Measurements from ENCODE around the gene NAV3. TPM values are rescaled to one million over a fixed set of nuclear protein-coding genes. Genes with fewer than 3 reads are reported as not detected.

Gene NAV3
- polyA plus RNA-seq, 2 donors = 0.19 to 0.41 TPM

DNA sequence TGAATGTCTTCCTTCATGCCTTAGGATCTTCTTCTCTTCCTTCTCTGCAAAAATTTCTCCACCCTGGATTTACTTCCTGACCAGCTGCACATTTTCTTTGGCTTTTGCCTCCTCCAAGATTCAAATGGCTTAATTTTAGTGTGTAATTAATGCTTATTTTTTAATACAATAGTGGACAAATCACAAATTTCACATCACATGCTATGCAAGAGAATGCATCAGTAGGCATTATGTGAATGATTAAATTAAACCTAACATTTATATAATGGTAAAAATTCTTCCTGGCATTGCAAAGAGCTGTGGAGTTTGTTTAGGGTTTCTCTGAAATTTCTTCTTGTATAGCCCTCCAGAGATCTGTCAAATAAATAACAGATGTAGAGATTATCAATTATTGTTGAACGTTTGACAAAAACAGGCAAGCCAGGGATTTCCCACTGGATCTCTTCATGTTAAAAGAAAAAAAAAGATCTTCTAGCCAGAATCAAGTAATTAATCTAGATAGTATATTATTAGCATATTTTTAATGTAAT is 84.4 kb downstream of the NAV3 start:
- Histone ChIP-seq H3K27me3 (ENCODE audit: control insufficient read depth in 1 of 2, insufficient read depth in 2 of 2, low read length in 2 of 2) (no peaks in the 10 kb centered on the region), H3K4me3 (ENCODE audit: low read depth in 1 of 2, low read length in 2 of 2) (no peak overlapping the region), H3K9me3 (ENCODE audit: control insufficient read depth in 2 of 2, insufficient read depth in 1 of 2, low read depth in 1 of 2, low read length in 1 of 2) (peaks cover 0 to under 1% of the 10 kb centered on the region in 2 donors), H3K4me1 (ENCODE audit: control insufficient read depth in 2 of 2, insufficient read depth in 2 of 2, low read length in 1 of 2) (no peaks in the 10 kb centered on the region), H3K27ac (ENCODE audit: low read depth in 2 of 2, low read length in 1 of 2) (no peak overlapping the region), H3K36me3 (ENCODE audit: control insufficient read depth in 2 of 2, insufficient read depth in 2 of 2, low read length in 1 of 2) (no peaks in the 10 kb centered on the region)
- 27 to 34% methylated on average over 1 of the region's 1 CpG for WGBS, 2 donors

- no peak overlapping the region for H3K27ac ChIP-seq (ENCODE audit: low read depth in 2 of 2, low read length in 1 of 2)
- H3K4me3 ChIP-seq (ENCODE audit: low read depth in 1 of 2, low read length in 2 of 2) = no peak overlapping the region
- no peaks in the 10 kb centered on the region for H3K9me3 ChIP-seq (ENCODE audit: control insufficient read depth in 2 of 2, insufficient read depth in 1 of 2, low read depth in 1 of 2, low read length in 1 of 2)
- WGBS, 2 donors = 40 to 58% methylated on average over 2 of the region's 2 CpGs
- no peaks in the 10 kb centered on the region for H3K27me3 ChIP-seq (ENCODE audit: control insufficient read depth in 1 of 2, insufficient read depth in 2 of 2, low read length in 2 of 2)
- H3K36me3 ChIP-seq (ENCODE audit: control insufficient read depth in 2 of 2, insufficient read depth in 2 of 2, low read length in 1 of 2) = no peaks in the 10 kb centered on the region
- no peaks in the 10 kb centered on the region for H3K4me1 ChIP-seq (ENCODE audit: control insufficient read depth in 2 of 2, insufficient read depth in 2 of 2, low read length in 1 of 2)
These were observed 85.6 kb downstream of the NAV3 start for GRCh38 chr12:77916276-77916675.

- Histone ChIP-seq H3K4me3 (ENCODE audit: low read depth in 1 of 2, low read length in 2 of 2) (no peak overlapping the region), H3K9me3 (ENCODE audit: control insufficient read depth in 2 of 2, insufficient read depth in 1 of 2, low read depth in 1 of 2, low read length in 1 of 2) (no peaks in the 10 kb centered on the region), H3K27me3 (ENCODE audit: control insufficient read depth in 1 of 2, insufficient read depth in 2 of 2, low read length in 2 of 2) (no peaks in the 10 kb centered on the region), H3K36me3 (ENCODE audit: control insufficient read depth in 2 of 2, insufficient read depth in 2 of 2, low read length in 1 of 2) (no peaks in the 10 kb centered on the region), H3K4me1 (ENCODE audit: control insufficient read depth in 2 of 2, insufficient read depth in 2 of 2, low read length in 1 of 2) (no peaks in the 10 kb centered on the region), H3K27ac (ENCODE audit: low read depth in 2 of 2, low read length in 1 of 2) (no peak overlapping the region)
- WGBS, 2 donors = 72 to 83% methylated on average over 3 of the region's 3 CpGs
These were observed 87.4 kb downstream of the NAV3 start for GRCh38 chr12:77918046-77918445.

DNA sequence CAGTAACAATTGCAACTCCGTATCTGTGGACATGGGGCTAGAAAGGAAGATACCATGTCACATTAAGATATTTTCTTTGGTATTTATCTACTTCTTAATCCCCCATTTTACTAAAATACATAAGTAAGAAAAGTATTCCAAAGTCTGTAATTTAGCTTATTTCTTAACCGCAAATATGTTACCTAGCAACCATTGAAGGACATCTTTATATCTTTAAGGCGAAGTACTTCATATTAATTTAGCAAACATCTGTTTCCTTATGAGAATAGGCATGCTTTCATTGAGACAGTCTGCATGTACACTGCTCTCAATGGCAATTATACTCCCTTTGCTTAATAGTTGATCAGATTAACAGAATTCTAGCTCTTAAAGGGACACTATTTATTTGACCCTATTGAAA is 88.8 kb downstream of the NAV3 start:
- no peaks in the 10 kb centered on the region for H3K36me3 ChIP-seq (ENCODE audit: control insufficient read depth in 2 of 2, insufficient read depth in 2 of 2, low read length in 1 of 2)
- 91 to 92% methylated on average over 3 of the region's 3 CpGs for WGBS, 2 donors
- H3K27me3 ChIP-seq (ENCODE audit: control insufficient read depth in 1 of 2, insufficient read depth in 2 of 2, low read length in 2 of 2) = no peaks in the 10 kb centered on the region

DNA sequence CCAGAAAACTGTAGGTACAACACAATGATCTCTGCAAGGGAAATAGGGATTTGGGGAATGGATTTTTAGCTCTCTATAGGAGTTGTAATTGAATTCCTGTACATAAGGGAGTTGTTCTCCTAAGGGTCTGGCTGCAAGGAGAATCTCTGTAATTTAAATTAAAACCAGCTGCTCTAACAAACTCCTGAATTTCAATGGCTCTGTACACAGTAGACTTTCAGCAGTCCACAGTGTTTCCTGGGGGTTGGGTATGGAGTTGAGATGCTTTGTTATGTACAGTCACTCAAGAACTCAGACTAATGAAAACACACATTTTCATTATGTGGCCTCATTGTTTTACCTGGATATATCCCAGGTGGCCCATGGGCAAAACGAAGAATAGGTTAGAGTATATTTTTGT is 93.2 kb downstream of the NAV3 start:
- H3K27me3 ChIP-seq (ENCODE audit: control insufficient read depth in 1 of 2, insufficient read depth in 2 of 2, low read length in 2 of 2) = no peaks in the 10 kb centered on the region
- H3K4me1 ChIP-seq (ENCODE audit: control insufficient read depth in 2 of 2, insufficient read depth in 2 of 2, low read length in 1 of 2) = no peaks in the 10 kb centered on the region
- H3K27ac ChIP-seq (ENCODE audit: low read depth in 2 of 2, low read length in 1 of 2) = no peak overlapping the region
- 46 to 57% methylated on average over 1 of the region's 1 CpG for WGBS, 2 donors
- no peak overlapping the region for H3K4me3 ChIP-seq (ENCODE audit: low read depth in 1 of 2, low read length in 2 of 2)
- no peaks in the 10 kb centered on the region for H3K9me3 ChIP-seq (ENCODE audit: control insufficient read depth in 2 of 2, insufficient read depth in 1 of 2, low read depth in 1 of 2, low read length in 1 of 2)
- no peaks in the 10 kb centered on the region for H3K36me3 ChIP-seq (ENCODE audit: control insufficient read depth in 2 of 2, insufficient read depth in 2 of 2, low read length in 1 of 2)

More for the DNA sequence above, 88.8 kb downstream of the NAV3 start:
- Histone ChIP-seq H3K4me1 (ENCODE audit: control insufficient read depth in 2 of 2, insufficient read depth in 2 of 2, low read length in 1 of 2) (no peaks in the 10 kb centered on the region), H3K4me3 (ENCODE audit: low read depth in 1 of 2, low read length in 2 of 2) (no peak overlapping the region), H3K9me3 (ENCODE audit: control insufficient read depth in 2 of 2, insufficient read depth in 1 of 2, low read depth in 1 of 2, low read length in 1 of 2) (no peaks in the 10 kb centered on the region), H3K27ac (ENCODE audit: low read depth in 2 of 2, low read length in 1 of 2) (no peak overlapping the region)

GRCh38 chr12:77924703-77925102 is 94.0 kb downstream of the NAV3 start:
- no peak overlapping the region for H3K4me3 ChIP-seq (ENCODE audit: low read depth in 1 of 2, low read length in 2 of 2)
- H3K4me1 ChIP-seq (ENCODE audit: control insufficient read depth in 2 of 2, insufficient read depth in 2 of 2, low read length in 1 of 2) = no peaks in the 10 kb centered on the region
- H3K27me3 ChIP-seq (ENCODE audit: control insufficient read depth in 1 of 2, insufficient read depth in 2 of 2, low read length in 2 of 2) = no peaks in the 10 kb centered on the region
- no peak overlapping the region for H3K27ac ChIP-seq (ENCODE audit: low read depth in 2 of 2, low read length in 1 of 2)
- H3K9me3 ChIP-seq (ENCODE audit: control insufficient read depth in 2 of 2, insufficient read depth in 1 of 2, low read depth in 1 of 2, low read length in 1 of 2) = no peaks in the 10 kb centered on the region
- no peaks in the 10 kb centered on the region for H3K36me3 ChIP-seq (ENCODE audit: control insufficient read depth in 2 of 2, insufficient read depth in 2 of 2, low read length in 1 of 2)
- WGBS, 2 donors = 63 to 67% methylated on average over 2 of the region's 2 CpGs

DNA sequence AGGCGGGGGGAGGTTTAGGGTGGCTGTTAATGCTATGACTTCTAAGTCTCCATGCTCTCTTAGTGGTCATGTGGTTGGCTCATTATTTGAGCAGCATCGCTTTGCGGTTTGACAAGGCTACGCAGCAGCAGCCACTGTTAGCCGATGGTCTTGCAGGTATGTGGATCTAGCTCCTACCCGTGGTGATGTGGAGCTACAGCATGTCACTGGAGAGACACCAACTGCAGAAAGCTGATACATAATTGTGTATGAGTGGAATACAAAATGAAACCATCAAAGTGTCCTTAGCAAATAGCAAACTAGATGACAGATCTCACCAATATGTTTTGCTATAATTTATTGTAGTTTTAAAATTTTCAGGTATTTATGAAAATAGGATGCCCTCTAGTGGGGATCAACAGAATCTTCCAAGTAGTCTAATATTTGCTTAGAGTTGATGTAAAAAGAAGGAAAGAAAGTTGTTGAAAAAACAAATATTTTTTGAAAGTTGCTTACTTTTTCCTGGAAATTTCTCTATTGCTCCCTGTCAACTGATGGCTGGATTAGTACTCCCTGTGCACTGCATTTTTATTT is 94.9 kb downstream of the NAV3 start:
- WGBS, 2 donors = 1 to 3% methylated on average over 6 of the region's 6 CpGs
- Histone ChIP-seq H3K27ac (ENCODE audit: low read depth in 2 of 2, low read length in 1 of 2) (no peak overlapping the region), H3K9me3 (ENCODE audit: control insufficient read depth in 2 of 2, insufficient read depth in 1 of 2, low read depth in 1 of 2, low read length in 1 of 2) (no peaks in the 10 kb centered on the region), H3K27me3 (ENCODE audit: control insufficient read depth in 1 of 2, insufficient read depth in 2 of 2, low read length in 2 of 2) (no peaks in the 10 kb centered on the region), H3K4me1 (ENCODE audit: control insufficient read depth in 2 of 2, insufficient read depth in 2 of 2, low read length in 1 of 2) (no peaks in the 10 kb centered on the region), H3K4me3 (ENCODE audit: low read depth in 1 of 2, low read length in 2 of 2) (no peak overlapping the region), H3K36me3 (ENCODE audit: control insufficient read depth in 2 of 2, insufficient read depth in 2 of 2, low read length in 1 of 2) (no peaks in the 10 kb centered on the region)

DNA sequence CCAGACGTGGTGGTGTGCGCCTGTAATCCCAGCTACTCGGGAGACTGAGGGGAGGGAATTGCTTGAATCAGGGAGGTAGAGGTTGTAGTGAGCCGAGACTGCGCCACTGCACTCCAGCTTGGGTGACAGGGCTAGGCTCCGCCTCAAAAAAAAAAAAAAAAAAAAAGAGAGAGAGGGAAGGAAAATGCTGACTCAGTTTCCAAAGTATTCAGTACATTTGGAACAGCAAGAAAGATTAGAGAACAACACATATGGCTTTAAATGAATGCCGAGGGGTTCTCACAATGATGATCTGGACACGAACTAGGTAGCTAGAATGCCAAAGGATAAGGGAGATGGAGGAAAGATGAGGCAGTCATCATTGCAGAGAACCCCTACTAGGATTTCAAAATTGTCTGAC is 97.4 kb downstream of the NAV3 start:
- Histone ChIP-seq H3K27me3 (ENCODE audit: control insufficient read depth in 1 of 2, insufficient read depth in 2 of 2, low read length in 2 of 2) (no peaks in the 10 kb centered on the region), H3K9me3 (ENCODE audit: control insufficient read depth in 2 of 2, insufficient read depth in 1 of 2, low read depth in 1 of 2, low read length in 1 of 2) (no peaks in the 10 kb centered on the region), H3K4me3 (ENCODE audit: low read depth in 1 of 2, low read length in 2 of 2) (no peak overlapping the region), H3K36me3 (ENCODE audit: control insufficient read depth in 2 of 2, insufficient read depth in 2 of 2, low read length in 1 of 2) (no peaks in the 10 kb centered on the region), H3K27ac (ENCODE audit: low read depth in 2 of 2, low read length in 1 of 2) (no peak overlapping the region), H3K4me1 (ENCODE audit: control insufficient read depth in 2 of 2, insufficient read depth in 2 of 2, low read length in 1 of 2) (no peaks in the 10 kb centered on the region)
- 86 to 94% methylated on average over 7 to 8 of the region's 8 CpGs for WGBS, 2 donors

DNA sequence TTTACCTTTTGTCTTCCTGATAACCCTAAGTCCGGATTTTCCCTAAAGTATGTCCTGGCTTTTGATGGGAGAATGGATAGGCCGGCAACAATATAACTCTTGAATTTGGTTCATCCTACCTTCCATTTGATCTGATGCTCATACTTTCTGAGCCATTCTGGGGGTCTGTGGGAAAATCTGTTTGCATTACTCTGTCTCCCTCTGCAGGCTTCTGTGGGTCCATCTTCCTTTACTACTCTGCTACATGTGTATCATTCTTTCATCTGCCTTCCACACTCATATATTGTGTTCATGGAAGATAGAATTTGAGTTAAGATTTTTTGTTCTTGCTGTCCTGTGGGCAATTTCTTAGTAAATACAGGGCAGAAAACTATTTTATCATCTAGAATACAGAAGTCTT is 101.5 kb downstream of the NAV3 start:
- 91 to 93% methylated on average over 2 of the region's 2 CpGs for WGBS, 2 donors
- no peaks in the 10 kb centered on the region for H3K27me3 ChIP-seq (ENCODE audit: control insufficient read depth in 1 of 2, insufficient read depth in 2 of 2, low read length in 2 of 2)
- H3K9me3 ChIP-seq (ENCODE audit: control insufficient read depth in 2 of 2, insufficient read depth in 1 of 2, low read depth in 1 of 2, low read length in 1 of 2) = no peaks in the 10 kb centered on the region
- H3K4me3 ChIP-seq (ENCODE audit: low read depth in 1 of 2, low read length in 2 of 2) = no peak overlapping the region
- no peak overlapping the region for H3K27ac ChIP-seq (ENCODE audit: low read depth in 2 of 2, low read length in 1 of 2)
- H3K4me1 ChIP-seq (ENCODE audit: control insufficient read depth in 2 of 2, insufficient read depth in 2 of 2, low read length in 1 of 2) = no peaks in the 10 kb centered on the region
- H3K36me3 ChIP-seq (ENCODE audit: control insufficient read depth in 2 of 2, insufficient read depth in 2 of 2, low read length in 1 of 2) = no peaks in the 10 kb centered on the region

GRCh38 chr12:77938301-77938700 is 107.6 kb downstream of the NAV3 start:
- H3K4me1 ChIP-seq (ENCODE audit: control insufficient read depth in 2 of 2, insufficient read depth in 2 of 2, low read length in 1 of 2) = no peaks in the 10 kb centered on the region
- no peak overlapping the region for H3K4me3 ChIP-seq (ENCODE audit: low read depth in 1 of 2, low read length in 2 of 2)
- H3K9me3 ChIP-seq (ENCODE audit: control insufficient read depth in 2 of 2, insufficient read depth in 1 of 2, low read depth in 1 of 2, low read length in 1 of 2) = no peaks in the 10 kb centered on the region
- H3K27me3 ChIP-seq (ENCODE audit: control insufficient read depth in 1 of 2, insufficient read depth in 2 of 2, low read length in 2 of 2) = no peaks in the 10 kb centered on the region
- no peaks in the 10 kb centered on the region for H3K36me3 ChIP-seq (ENCODE audit: control insufficient read depth in 2 of 2, insufficient read depth in 2 of 2, low read length in 1 of 2)
- no peak overlapping the region for H3K27ac ChIP-seq (ENCODE audit: low read depth in 2 of 2, low read length in 1 of 2)
